CD4-positive, alpha-beta memory T cell (primary cell): ENCODE results near the gene SCAMP5. TPM values are rescaled to one million over a fixed set of nuclear protein-coding genes. Genes with fewer than 3 reads are reported as not detected.
A peak's percentile ranks its signal among the peaks of the same experiment; 100 is the strongest.

ENCODE experiments used
- CTCF ChIA-PET: fragments of 350-600 bp; sonication (Branson Sonifier 250); formaldehyde crosslinking; loops from one replicate; lab custom pipeline; 2021; ENCODE audit warnings: inconsistent platforms; ENCODE audit not compliant: partially characterized antibody; lab: Charles Lee
- POLR2A ChIA-PET: fragments of 350-600 bp; sonication (Branson Sonifier 250); formaldehyde crosslinking; loops from one replicate; lab custom pipeline; 2021; ENCODE audit not compliant: partially characterized antibody; lab: Charles Lee
- DNase-seq, 5 donors: peaks; one replicate each; pipeline versions ENCODE4 v3.0.0 to v3.0.0-alpha.2; 2020 to 2022; ENCODE audit warnings: mixed read lengths in 1 of 5
- H3K27ac ChIP-seq: one replicate; pipeline ENCODE4 v1.7.0; 2013; ENCODE audit warnings: low read depth, low read length
- H3K27me3 ChIP-seq: 2 replicates; pipeline ENCODE4 v1.7.0; 2013; ENCODE audit warnings: mild to moderate bottlenecking, low read length, moderate library complexity; ENCODE audit not compliant: insufficient read depth
- H3K36me3 ChIP-seq: 2 replicates; pipeline ENCODE4 v1.7.0; 2013; ENCODE audit warnings: mild to moderate bottlenecking, low read length, moderate library complexity; ENCODE audit not compliant: insufficient read depth
- H3K4me1 ChIP-seq: 2 replicates; pipeline ENCODE4 v1.7.0; 2013; ENCODE audit warnings: mild to moderate bottlenecking, low read length, moderate library complexity; ENCODE audit not compliant: insufficient read depth
- H3K4me3 ChIP-seq, 2 donors: one replicate each; pipeline ENCODE4 v1.7.0; 2013; ENCODE audit warnings: low read length in 2 of 2, mild to moderate bottlenecking in 1 of 2
- H3K9me3 ChIP-seq, 2 donors: one replicate each; pipeline ENCODE4 v1.7.0; 2013; ENCODE audit warnings: low read length in 2 of 2, control low read depth in 1 of 2; ENCODE audit not compliant: control insufficient read depth in 1 of 2
- H3K27ac Mint-ChIP-seq, 7 donors: one replicate each; pipeline ENCODE4 v1.8.0; 2020 to 2021; ENCODE audit warnings: mixed read lengths in 7 of 7, mild to moderate bottlenecking in 6 of 7, inconsistent platforms in 3 of 7, moderate library complexity in 3 of 7
- H3K27me3 Mint-ChIP-seq, 2 donors: one replicate each; pipeline ENCODE4 v1.8.0; 2020 to 2021; ENCODE audit warnings: mixed read lengths in 2 of 2
- H3K36me3 Mint-ChIP-seq, 2 donors: one replicate each; pipeline ENCODE4 v1.8.0; 2020 to 2021; ENCODE audit warnings: mixed read lengths in 2 of 2, inconsistent platforms in 1 of 2, mild to moderate bottlenecking in 1 of 2
- H3K4me1 Mint-ChIP-seq, 4 donors: one replicate each; pipeline ENCODE4 v1.8.0; 2020 to 2021; ENCODE audit warnings: mixed read lengths in 4 of 4, mild to moderate bottlenecking in 1 of 4
- H3K4me3 Mint-ChIP-seq, 8 donors: one replicate each; pipeline ENCODE4 v1.8.0; 2020 to 2021; ENCODE audit warnings: mixed read lengths in 8 of 8, mild to moderate bottlenecking in 7 of 8, moderate library complexity in 6 of 8, inconsistent platforms in 3 of 8
- H3K9me3 Mint-ChIP-seq, 8 donors: one replicate each; pipeline ENCODE4 v1.8.0; 2020 to 2021; ENCODE audit warnings: mixed read lengths in 8 of 8, mild to moderate bottlenecking in 5 of 8, inconsistent platforms in 3 of 8, moderate library complexity in 1 of 8
- intact Hi-C: fragments of 100-400 bp; cut with micrococcal nuclease; formaldehyde crosslinking; loops from one replicate; pipeline ENCODE4 v1.15.1; 2023
- polyA plus RNA-seq, 2 donors: library from polyadenylated mRNA; unstranded; fragments of 300-500 nt; fragmentation: Illumina TruSeq; gene quantifications; one replicate each; pipeline ENCODE4 v1.2.3, GENCODE V29; 2021
- total RNA-seq, 2 experiments: library from RNA; stranded (reverse); gene quantifications; one replicate each; pipeline ENCODE4 v1.2.3, GENCODE V29; 2021

The SCAMP5 gene
- total and polyA plus RNA-seq, 4 experiments from 2014 or later = 0.15 to 0.33 (median 0.26) TPM; not detected in 1

GRCh38 chr15:74964794-74965193, 30.6 kb upstream of the SCAMP5 start:
- no peaks in the 10 kb centered on the region for H3K27me3 ChIP-seq
- H3K27me3 Mint-ChIP-seq = peaks cover 0 to 4% of the 10 kb centered on the region in 2 donors
- peaks cover 0 to under 1% (median 0%) of the 10 kb centered on the region in 4 donors for H3K4me1 Mint-ChIP-seq
- ChIA-PET CTCF (interaction anchor here (1.5 to 1.9 kb wide), 2 partner anchors 8 to 14 kb away, joined by 4 to 6 read pairs; partner anchors contain the start of gene RPP25), POLR2A (interaction anchor here (0.7 kb wide), 1 partner anchor 1970 kb away, joined by 3 read pairs; no protein-coding TSS in a partner anchor)
- no peaks in the 10 kb centered on the region for H3K4me1 ChIP-seq
- H3K9me3 ChIP-seq = no peaks in the 10 kb centered on the region
- H3K27ac Mint-ChIP-seq = peak overlapping the region in 1 of 7 donors; percentile 43
- no peak for DNase-seq
- no peak overlapping the region for H3K4me3 ChIP-seq
- H3K36me3 Mint-ChIP-seq = no peaks in the 10 kb centered on the region
- no peaks in the 10 kb centered on the region for H3K36me3 ChIP-seq
- no peak overlapping the region for H3K27ac ChIP-seq
- H3K9me3 Mint-ChIP-seq = no peaks in the 10 kb centered on the region
- no peak overlapping the region for H3K4me3 Mint-ChIP-seq
- intact Hi-C loops = no loop called here

- H3K9me3 Mint-ChIP-seq = no peaks in the 10 kb centered on the region
- Histone ChIP-seq H3K27ac (no peak overlapping the region), H3K36me3 (no peaks in the 10 kb centered on the region), H3K9me3 (no peaks in the 10 kb centered on the region), H3K4me3 (no peak overlapping the region), H3K27me3 (peaks cover 1% of the 10 kb centered on the region), H3K4me1 (no peaks in the 10 kb centered on the region)
- H3K36me3 Mint-ChIP-seq = no peaks in the 10 kb centered on the region
- no peak overlapping the region for H3K4me3 Mint-ChIP-seq
- no peak overlapping the region for H3K27ac Mint-ChIP-seq
- no peaks in the 10 kb centered on the region for H3K4me1 Mint-ChIP-seq
- CTCF ChIA-PET = interaction anchor here (0.7 to 1.7 kb wide), 2 partner anchors 17 to 46 kb away, joined by 3 to 5 read pairs; no protein-coding TSS in a partner anchor
- POLR2A ChIA-PET = no interaction called here
- no peak for DNase-seq
- intact Hi-C loops = no loop called here
- H3K27me3 Mint-ChIP-seq = peaks cover 0 to under 1% of the 10 kb centered on the region in 2 donors
These were observed 27.7 kb upstream of the SCAMP5 start for GRCh38 chr15:74967670-74968069.

DNA sequence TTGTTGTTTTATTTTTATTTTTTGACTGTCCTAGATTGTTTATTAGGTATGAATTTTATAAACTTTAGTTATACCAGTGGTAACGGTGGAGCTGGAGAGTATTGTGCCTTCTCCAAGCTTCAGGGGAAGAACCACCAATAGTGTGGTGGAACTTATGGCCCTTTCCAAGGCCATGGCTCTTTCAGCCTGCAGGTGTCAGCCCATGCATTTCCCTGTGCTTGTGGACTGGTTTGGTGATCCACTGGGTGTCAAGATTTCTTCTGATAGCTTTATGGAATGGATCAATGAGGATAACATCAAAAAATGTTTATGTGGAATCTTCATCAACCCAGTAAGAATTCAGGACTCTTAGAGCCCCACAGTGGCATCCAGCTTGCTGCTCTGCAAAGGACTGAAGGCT, 19.2 kb upstream of the SCAMP5 start:
- CTCF ChIA-PET = no interaction called here
- Histone ChIP-seq H3K27me3 (peaks cover 7% of the 10 kb centered on the region), H3K27ac (no peak overlapping the region), H3K4me1 (no peaks in the 10 kb centered on the region), H3K4me3 (no peak overlapping the region), H3K9me3 (no peaks in the 10 kb centered on the region), H3K36me3 (no peaks in the 10 kb centered on the region)
- no peak overlapping the region for H3K4me3 Mint-ChIP-seq
- no peak for DNase-seq
- no peaks in the 10 kb centered on the region for H3K9me3 Mint-ChIP-seq
- POLR2A ChIA-PET = no interaction called here
- H3K27ac Mint-ChIP-seq = no peak overlapping the region
- intact Hi-C loops = no loop called here
- H3K4me1 Mint-ChIP-seq = no peaks in the 10 kb centered on the region
- peaks cover 10 to 12% of the 10 kb centered on the region in 2 donors for H3K27me3 Mint-ChIP-seq
- no peaks in the 10 kb centered on the region for H3K36me3 Mint-ChIP-seq

DNA sequence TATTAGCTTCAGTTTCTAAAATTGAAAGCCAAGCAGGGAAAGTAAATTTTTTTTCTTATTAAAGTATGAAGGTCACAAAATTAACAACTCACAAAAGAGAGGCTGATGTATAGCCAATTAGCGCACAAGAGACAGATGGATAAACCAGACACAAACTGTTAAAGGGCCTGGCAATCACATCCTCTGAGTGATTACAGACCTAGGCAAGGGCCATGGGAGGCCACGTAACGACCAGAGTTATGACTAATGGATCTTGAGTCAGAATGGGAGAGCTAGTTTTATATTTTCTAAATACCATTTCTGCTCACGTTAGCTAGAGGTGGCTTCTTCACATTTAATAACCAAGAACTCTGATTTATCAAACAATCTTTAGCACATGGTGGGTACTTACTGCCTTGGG, 17.8 kb upstream of the SCAMP5 start:
- intact Hi-C loops = no loop called here
- DNase-seq = no peak
- no peaks in the 10 kb centered on the region for H3K4me1 Mint-ChIP-seq
- no peak overlapping the region for H3K4me3 Mint-ChIP-seq
- H3K27ac ChIP-seq = no peak overlapping the region
- no peaks in the 10 kb centered on the region for H3K36me3 Mint-ChIP-seq
- H3K27me3 Mint-ChIP-seq = peaks cover 12% of the 10 kb centered on the region in 2 donors
- no peak overlapping the region for H3K27ac Mint-ChIP-seq
- no peaks in the 10 kb centered on the region for H3K4me1 ChIP-seq
- H3K27me3 ChIP-seq = peaks cover 6% of the 10 kb centered on the region
- no peak overlapping the region for H3K4me3 ChIP-seq
- H3K9me3 ChIP-seq = no peaks in the 10 kb centered on the region
- H3K36me3 ChIP-seq = no peaks in the 10 kb centered on the region
- ChIA-PET POLR2A (no interaction called here), CTCF (no interaction called here)
- H3K9me3 Mint-ChIP-seq = no peaks in the 10 kb centered on the region

- Mint-ChIP-seq H3K4me3 (no peak overlapping the region), H3K27ac (no peak overlapping the region), H3K27me3 (peaks cover 8 to 9% of the 10 kb centered on the region in 2 donors), H3K36me3 (no peaks in the 10 kb centered on the region), H3K4me1 (no peaks in the 10 kb centered on the region), H3K9me3 (no peaks in the 10 kb centered on the region)
- intact Hi-C loops = no loop called here
- Histone ChIP-seq H3K4me1 (no peaks in the 10 kb centered on the region), H3K9me3 (no peaks in the 10 kb centered on the region), H3K4me3 (no peak overlapping the region), H3K36me3 (no peaks in the 10 kb centered on the region), H3K27me3 (peaks cover 1% of the 10 kb centered on the region), H3K27ac (no peak overlapping the region)
- ChIA-PET POLR2A (no interaction called here), CTCF (no interaction called here)
- no peak for DNase-seq
These were observed 17.3 kb upstream of the SCAMP5 start for GRCh38 chr15:74978077-74978476.

GRCh38 chr15:74978503-74978902, 16.9 kb upstream of the SCAMP5 start:
- no peak overlapping the region for H3K4me3 ChIP-seq
- H3K9me3 ChIP-seq = no peaks in the 10 kb centered on the region
- H3K36me3 ChIP-seq = no peaks in the 10 kb centered on the region
- no peak overlapping the region for H3K4me3 Mint-ChIP-seq
- ChIA-PET CTCF (interaction anchor here (0.6 kb wide), 1 partner anchor 10 kb away, joined by 3 read pairs; no protein-coding TSS in a partner anchor), POLR2A (no interaction called here)
- DNase-seq = no peak
- H3K36me3 Mint-ChIP-seq = no peaks in the 10 kb centered on the region
- no peaks in the 10 kb centered on the region for H3K9me3 Mint-ChIP-seq
- H3K27ac ChIP-seq = no peak overlapping the region
- intact Hi-C loops = no loop called here
- no peaks in the 10 kb centered on the region for H3K27me3 ChIP-seq
- peaks cover 6 to 7% of the 10 kb centered on the region in 2 donors for H3K27me3 Mint-ChIP-seq
- no peaks in the 10 kb centered on the region for H3K4me1 ChIP-seq
- no peaks in the 10 kb centered on the region for H3K4me1 Mint-ChIP-seq
- H3K27ac Mint-ChIP-seq = peak overlapping the region in 1 of 7 donors; percentile 31

GRCh38 chr15:74982183-74982582, 13.2 kb upstream of the SCAMP5 start:
- intact Hi-C loops = no loop called here
- CTCF ChIA-PET = interaction anchor here (1.1 kb wide), 1 partner anchor 351 kb away, joined by 3 read pairs; no protein-coding TSS in a partner anchor
- H3K4me3 Mint-ChIP-seq = peak overlapping the region in 1 of 8 donors; percentile 54

More at GRCh38 chr15:74982183-74982582, 13.2 kb upstream of the SCAMP5 start:
- DNase-seq = no peak
- no peaks in the 10 kb centered on the region for H3K4me1 Mint-ChIP-seq
- POLR2A ChIA-PET = no interaction called here
- H3K36me3 Mint-ChIP-seq = no peaks in the 10 kb centered on the region
- peaks cover 6 to 21% of the 10 kb centered on the region in 2 donors for H3K27me3 Mint-ChIP-seq
- H3K9me3 Mint-ChIP-seq = no peaks in the 10 kb centered on the region
- H3K4me1 ChIP-seq = no peaks in the 10 kb centered on the region
- H3K27me3 ChIP-seq = no peaks in the 10 kb centered on the region
- H3K27ac ChIP-seq = no peak overlapping the region
- peak overlapping the region in 1 of 7 donors; percentile 66 for H3K27ac Mint-ChIP-seq
- no peaks in the 10 kb centered on the region for H3K9me3 ChIP-seq
- H3K36me3 ChIP-seq = no peaks in the 10 kb centered on the region
- H3K4me3 ChIP-seq = no peak overlapping the region
